Activated effector memory CD4-positive, alpha-beta T cell treated with anti-CD3 and anti-CD28 coated beads, Interleukin-2, amount 50 U/mL, for 16 hours (primary cell): ENCODE data around the gene USP46.
A peak's percentile ranks its signal among the peaks of the same experiment; 100 is the strongest.

ENCODE experiments used
- DNase-seq: peaks from one replicate; pipeline ENCODE4 v3.0.0-alpha.2; 2020

Gene USP46, protein sequence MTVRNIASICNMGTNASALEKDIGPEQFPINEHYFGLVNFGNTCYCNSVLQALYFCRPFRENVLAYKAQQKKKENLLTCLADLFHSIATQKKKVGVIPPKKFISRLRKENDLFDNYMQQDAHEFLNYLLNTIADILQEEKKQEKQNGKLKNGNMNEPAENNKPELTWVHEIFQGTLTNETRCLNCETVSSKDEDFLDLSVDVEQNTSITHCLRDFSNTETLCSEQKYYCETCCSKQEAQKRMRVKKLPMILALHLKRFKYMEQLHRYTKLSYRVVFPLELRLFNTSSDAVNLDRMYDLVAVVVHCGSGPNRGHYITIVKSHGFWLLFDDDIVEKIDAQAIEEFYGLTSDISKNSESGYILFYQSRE

DNA sequence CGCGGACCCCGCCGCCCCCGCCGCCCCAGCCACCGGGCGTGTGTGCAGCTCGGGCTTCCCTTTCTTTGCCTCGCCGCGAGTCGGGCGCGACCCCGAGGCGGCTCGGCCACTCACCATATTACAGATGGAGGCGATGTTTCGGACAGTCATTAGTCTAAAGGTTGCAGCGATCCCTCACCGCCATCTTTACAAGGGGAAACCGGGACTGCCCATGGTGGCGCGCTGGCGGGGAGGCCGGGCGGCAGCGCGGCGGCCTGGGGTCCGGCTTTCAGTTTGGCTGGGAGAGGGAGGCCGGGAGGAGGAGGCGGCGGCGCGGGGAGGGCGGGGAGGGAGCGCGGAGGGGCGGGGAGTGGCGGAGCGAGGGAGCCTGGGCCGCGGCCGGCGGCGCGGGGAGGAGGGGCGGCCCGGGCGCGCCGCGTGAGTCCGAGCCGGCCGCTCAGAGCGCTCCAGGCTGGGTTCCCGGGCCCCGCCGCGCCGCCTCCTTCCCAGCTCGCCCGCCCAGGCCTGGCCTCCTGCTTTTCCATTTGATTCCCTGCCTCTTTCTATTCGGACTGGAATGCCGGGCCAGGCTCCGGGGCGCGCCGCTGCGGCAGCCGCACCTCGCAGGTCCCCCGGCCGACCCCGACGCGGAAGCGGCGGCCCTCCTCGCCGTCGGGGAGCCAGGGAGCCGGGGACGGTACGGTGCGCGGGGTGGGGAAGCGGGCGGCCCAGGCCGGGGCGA is at the start of gene USP46:
Gene USP46 (minus strand): TSS at position 301 of the 721 bp plus-strand sequence. CDS start 151 bp downstream, at position 150.
- peak; percentile 84 for DNase-seq

DNA sequence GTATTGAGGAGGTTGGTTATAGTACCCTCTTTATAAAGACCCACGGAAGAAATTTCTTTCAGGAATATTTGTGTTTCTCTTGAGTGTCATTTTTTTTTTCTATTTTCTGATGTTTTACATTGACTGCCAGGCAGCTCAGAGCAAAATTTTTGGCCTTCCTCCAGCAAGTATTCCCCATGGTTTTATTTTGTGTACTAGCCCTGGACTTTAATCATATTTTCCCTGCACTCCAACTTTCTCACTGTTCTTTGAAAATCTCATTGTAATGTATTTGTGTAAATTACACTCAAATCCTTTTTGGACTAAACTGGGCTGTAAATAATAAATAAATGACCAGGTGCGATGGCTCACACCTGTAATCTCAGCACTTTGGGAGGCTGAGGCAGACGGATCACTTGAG is 45.6 kb upstream of the USP46 start:
- no peak for DNase-seq

DNA sequence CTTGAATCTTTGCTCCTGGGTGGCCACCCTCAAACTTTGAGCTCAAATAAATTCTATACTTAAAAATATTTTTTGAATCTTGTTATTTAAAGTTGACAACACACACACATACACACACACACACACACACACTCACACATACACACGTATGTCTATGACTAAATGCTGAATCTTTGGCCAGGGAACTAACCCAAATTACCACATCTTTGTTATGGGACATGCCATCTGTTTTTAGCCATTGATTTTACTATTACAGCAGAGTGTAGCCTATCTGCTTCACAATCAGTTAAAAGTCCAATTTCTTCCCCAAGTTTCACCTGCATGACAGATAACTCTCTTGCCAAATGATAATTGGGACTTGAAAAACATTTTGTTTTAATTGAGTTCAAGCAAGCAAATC is 45.0 kb upstream of the USP46 start:
- DNase-seq = no peak

DNA sequence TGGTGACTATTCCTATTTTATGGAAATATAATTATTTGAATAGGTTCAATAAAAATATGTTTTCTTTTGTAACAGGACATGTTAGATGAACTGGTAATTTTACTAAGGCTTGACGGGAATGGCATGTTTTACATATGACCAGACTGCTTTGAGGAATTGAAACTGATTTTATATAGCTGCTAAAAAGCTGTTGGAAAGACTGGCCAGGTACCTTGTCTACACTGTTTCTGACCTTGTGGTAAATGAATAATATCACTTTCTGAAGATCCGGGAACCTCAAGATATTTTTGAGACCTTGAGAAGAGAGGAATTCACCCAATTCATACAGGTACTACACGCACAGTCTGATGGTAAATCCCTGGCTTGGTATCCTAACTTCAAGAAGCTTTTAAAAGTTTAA is 42.1 kb upstream of the USP46 start:
- no peak for DNase-seq

DNA sequence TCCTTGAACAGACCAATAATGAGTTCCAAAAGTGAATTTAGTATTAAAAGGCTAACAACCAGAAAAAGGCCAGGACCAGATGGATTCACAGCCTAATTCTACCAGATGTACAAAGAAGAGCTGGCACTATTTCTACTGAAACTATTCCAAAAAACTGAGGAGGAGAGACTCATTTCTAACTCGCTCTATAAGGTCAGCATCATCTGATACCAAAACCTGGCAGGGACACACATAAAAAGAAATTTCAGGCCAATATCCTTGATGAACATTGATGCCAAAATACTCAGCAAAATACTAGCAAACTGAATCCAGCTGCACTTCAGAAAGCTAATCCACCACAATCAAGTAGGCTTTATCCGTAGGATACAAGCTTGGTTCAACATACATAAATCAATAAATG is 35.8 kb upstream of the USP46 start:
- no peak for DNase-seq

DNA sequence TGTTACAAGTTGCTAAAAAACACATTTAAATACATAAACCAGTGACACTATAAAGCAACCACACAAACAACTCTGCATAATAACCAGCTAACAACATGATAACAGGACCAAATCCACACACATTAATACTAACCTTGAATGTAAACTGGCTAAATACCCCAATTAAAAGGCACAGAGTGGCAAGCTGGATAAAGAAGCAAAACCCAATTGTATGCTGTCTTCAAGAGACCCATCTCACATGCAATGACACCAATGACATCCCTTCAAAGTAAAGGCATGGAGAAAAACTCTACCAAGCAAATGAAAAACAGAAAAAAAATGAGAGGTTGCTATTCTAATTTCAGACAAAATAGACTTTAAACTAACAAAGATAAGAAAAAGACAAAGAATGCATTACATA is 34.4 kb upstream of the USP46 start:
- no peak for DNase-seq

DNA sequence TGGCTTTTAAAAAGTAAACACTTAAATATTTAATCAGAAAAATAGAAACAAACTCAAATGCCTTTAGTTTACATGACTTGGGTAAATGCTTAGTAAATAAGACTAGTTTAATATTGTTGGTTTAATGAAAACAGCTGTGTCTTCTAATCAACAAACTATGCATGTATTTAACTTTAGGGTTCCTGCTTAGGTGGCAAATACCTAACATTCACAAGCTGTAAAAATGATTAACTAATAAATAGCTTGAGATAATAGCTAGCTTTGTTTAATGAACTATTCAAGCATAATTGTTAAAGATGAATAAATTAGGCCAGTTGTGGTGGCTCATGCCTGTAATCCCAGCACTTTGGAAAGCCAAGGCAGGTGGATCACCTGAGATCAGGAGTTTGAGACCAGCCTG is 30.0 kb upstream of the USP46 start:
- DNase-seq = no peak

DNA sequence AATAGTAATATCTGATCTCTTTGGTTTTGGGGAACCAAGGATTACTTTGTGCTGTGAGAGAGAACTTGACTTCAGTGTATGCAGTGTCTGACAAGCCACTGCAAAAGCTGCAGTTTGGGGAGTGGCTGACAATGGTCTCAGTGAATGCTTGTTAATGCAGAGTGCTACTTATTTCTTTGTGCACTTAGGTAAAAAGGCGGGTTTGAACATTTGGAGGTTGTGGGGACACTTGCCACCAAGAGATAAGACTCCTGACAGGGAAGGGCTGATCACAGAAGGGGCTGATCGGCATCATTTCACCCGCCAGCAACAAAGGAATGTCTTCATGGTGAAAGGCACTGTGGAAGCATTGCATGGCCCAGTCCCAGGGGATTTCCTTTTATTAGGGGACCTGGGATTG is 28.6 kb upstream of the USP46 start:
- no peak for DNase-seq

DNA sequence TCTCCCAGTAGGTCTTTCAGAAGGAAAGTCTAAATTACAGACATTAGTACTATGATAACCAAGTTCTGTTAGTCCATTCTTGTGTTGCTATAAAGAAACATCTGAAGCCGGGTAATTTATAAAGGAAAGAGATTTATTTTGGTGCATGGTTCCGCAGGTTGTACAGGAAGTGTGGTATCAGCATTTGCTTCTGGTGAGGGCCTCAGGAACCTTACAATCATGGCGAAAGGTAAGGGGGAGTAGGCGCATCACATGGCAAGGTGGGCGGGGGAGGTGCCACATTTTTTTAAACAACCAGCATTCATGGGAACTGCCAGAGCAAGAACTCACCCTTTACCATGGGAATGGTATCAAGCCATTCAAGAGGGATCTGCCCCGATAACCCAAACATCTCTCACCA is 26.2 kb upstream of the USP46 start:
- no peak for DNase-seq

DNA sequence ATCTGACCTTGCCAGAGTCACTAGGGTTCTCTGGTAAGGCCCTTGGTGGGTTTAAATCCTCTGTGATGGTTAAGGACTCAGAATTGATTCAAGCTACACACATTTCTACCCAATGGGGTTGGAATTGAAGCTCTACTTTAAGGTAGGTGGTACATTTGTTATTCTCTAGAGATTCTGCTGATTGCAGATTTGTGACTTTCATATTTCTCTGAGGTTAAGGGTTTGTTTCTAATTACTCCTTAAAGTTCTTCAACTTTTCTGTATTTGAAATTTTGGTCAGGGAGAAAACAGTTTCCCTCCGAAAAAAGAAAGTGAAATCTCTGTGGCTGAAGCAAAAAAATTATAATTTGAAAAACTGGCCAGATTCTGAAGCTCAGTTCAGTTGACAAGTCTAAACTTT is 25.8 kb upstream of the USP46 start:
- no peak for DNase-seq

DNA sequence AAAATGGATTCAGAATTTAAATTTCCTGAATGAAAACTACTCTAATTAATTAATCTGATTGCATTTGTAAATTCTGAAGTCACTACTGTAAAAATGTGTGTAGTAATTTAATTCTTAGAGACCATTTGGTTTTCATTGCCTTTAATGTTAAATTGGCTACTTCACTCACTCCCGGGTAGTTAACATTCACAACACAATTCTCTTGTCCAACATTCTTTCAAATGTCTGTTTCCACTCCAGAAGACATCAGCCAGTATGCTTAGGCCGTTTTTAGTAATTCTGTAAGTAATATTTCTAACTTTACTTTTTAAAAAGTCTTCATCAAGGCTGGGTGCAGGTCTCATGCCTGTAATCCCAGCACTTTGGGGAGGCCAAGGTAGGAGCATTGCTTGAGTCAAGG is 21.3 kb upstream of the USP46 start:
- DNase-seq = no peak

DNA sequence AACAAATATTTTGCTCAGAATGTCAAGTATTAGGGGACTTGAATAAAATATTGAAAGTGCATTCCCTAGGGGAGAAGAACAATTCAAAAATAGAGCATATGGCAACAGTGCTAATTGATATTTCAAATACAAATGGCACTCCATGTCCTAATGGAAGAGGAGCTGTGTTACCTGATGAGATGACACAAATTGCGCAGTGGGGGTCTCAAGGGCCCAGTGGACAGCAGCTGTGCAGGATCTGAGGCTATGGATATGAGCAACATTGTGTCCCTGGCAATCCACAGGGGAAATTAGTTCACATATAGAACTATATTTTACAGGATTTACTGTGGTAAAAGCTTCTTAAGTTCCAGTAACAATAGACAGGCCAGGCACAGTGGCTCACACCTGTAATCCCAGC is 17.4 kb upstream of the USP46 start:
- DNase-seq = no peak

DNA sequence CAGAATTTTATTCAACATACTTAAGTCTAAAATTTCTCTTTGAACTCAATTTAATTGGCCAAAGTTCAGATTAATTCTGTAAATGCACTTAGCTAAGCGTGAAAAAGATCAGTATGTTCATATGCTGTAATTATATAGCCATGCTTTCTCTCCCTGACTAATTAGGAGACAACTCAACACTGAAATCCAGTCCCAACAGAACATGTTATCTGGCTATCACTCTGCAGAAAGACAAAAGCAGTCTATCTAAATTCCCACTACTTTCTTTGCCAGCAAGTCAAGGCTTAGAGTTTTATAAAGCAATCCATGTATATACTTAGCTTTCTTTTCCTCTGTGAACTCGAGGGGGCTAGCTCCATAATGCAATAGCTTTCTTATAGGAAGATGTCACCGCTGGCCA is 16.0 kb upstream of the USP46 start:
- no peak for DNase-seq

DNA sequence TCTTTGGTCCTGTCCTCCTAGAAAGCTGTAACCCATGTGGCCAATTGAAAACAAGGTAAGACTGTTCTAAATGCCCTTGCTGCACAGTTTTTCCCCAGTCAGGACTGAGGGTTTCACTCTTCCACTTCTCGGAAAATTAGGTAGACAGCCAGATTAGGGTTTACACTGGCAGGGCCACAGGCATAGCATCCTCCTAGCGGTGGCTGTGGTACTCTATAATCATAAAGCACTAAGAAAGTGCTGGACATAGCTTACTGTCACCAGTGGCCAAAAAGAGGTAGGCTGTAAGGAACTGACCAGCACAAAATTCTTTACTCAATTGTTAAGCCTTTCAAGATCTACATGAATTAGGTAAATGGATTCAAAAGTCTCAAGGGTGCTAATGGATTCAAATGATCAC is 11.6 kb upstream of the USP46 start:
- DNase-seq = no peak

DNA sequence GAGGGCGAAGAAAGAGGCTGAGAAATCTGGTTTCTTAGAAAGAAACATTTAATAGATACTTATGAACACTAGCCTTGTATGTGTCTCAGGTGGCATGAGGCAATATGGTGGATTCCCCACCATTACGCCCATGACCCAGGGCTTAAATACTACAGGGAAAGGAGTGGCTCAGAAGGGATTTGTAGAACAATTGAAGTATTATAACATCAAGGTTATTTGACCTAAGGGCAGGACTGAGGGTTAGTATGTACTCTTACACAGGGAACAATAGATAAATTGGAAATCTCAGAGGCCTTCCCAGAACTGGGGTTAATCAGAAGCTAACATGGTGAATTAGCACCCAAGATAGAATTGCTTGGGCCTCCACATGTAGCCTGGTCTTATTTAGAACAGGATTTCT is 11.0 kb upstream of the USP46 start:
- no peak for DNase-seq

DNA sequence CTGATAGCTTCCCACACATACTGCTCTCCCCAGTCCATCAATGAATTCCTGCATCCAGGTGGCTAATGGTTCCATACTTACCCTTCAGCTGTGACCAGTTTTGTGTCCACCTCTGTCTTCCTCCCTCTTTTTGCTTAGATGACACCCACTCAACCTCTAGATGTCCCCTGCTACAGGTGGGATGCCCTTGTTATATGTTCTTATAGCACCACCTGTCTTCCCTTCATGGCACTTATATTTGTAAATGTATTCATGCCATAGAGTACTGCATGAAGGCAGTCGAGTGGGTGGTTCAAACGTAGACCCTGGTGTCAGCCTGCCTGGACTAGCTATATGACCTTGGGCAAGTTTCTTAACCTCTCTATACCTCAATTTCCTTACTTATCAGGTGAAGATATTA is 6.5 kb upstream of the USP46 start:
- DNase-seq = no peak

DNA sequence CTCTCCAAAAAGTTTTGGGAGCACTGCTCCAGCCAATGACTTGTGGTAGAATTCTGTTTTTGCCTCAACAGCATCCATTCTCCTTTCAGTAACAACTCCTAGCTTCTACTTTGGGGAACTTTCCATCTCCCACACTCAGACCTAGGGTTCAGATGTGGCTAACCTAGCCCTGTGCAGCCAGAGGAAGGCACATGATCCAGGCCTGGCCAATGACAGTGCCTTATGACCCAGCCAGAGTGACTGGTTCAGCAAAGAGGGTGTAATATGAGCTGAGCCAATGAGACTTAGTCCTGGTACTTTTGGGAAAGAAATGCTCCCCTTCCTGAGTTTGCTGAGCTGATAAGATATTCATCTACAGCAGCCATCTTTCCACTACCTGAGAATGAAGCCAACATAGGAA is 5.4 kb upstream of the USP46 start:
- no peak for DNase-seq

DNA sequence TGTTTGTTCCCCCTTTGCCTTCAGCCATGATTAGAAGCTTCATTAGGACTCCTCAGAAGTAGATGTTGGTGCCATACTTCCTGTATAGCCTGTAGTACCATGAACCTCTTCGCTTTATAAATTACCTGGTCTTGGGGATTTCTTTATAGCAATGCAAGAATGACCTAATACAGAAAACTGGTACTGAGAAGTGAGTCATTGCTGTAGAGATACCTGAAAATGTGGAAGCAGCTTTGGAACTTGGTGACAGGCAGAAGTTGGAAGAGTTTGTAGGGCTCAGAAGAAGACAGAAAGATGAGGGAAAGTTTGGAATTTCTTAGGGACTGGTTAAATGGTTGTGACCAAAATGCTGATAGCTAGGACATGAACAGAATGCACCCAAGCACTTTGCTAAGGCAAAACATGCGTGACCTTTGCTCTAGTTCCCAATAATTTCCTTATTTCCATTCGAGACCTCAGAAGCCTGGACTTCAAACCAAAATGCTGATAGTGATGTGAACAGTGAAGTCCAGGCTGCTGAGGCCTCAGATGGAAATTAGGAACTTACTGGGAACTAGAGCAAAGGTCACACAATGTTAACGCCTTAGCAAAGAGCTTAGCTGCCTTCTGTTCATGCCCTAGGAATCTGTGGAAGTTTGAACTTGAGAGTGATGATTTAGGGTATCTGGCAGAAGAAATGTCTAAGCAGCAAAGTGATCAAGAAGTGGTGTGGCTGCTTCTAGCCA is 3.0 kb upstream of the USP46 start:
- DNase-seq = no peak

DNA sequence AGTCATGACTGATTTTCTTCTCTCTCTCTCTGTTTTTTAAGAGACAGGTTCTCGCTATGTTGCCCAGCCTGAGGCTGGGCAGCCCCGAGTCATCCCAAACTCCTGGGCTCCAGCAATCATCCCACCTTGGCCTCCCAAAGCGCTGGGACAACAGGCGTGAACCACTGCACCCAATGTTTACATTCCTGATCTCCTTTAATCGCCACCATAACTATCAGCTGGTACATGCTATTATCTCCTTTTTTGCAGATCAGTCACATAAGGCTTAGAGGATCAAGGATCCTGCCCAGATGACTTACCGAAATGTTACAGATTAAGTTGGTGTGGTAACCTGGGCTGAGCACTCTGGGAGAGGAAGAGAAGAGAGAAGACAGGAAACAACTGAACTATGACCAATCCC is 1.5 kb upstream of the USP46 start:
- no peak for DNase-seq

DNA sequence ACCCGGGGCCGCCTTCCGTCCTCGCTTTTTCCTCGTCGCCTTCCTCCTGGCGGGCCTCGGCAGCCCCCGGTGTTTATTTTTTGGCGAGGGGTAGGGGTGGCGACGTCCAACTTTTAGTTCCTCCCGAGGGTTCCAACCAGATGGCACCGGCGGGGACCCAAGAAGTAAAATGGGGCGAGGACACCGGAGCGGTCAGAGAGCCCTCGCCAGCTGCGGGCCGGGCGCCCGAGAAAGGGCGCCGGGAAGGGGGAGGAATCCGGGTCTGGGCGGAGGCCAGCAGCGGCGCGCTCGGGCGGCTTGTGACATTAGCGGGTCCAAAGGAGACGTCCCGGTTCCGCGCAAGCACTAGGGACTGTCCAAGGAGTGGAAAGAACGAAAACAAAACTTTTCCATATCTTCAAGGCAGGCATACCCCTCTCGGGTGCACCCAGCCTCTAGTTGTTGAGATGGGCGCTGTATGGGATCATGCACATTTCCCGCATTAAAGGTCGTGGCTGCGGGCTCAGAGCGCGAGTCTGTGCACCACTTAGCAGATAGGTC is 691 bp upstream of the USP46 start:
- DNase-seq = peak; percentile 67

DNA sequence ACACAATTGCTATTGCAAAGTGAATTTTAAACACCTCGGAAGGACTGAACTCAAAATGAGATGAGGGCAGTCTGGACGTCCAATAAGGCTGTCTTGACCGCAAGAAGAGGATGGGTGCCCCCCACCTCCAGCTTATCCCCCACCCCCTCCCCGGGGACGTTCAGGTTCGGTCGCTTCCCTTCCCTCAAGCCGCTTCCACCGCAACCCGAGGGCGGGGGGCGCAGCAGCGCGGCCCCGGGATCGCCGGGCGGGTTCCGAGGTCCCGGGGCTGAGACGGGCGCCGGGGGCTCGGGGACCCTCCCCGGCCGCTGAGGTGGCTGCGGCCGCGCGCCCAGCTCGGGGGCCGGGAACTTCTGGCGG is 480 bp downstream of the USP46 start:
- no peak for DNase-seq

DNA sequence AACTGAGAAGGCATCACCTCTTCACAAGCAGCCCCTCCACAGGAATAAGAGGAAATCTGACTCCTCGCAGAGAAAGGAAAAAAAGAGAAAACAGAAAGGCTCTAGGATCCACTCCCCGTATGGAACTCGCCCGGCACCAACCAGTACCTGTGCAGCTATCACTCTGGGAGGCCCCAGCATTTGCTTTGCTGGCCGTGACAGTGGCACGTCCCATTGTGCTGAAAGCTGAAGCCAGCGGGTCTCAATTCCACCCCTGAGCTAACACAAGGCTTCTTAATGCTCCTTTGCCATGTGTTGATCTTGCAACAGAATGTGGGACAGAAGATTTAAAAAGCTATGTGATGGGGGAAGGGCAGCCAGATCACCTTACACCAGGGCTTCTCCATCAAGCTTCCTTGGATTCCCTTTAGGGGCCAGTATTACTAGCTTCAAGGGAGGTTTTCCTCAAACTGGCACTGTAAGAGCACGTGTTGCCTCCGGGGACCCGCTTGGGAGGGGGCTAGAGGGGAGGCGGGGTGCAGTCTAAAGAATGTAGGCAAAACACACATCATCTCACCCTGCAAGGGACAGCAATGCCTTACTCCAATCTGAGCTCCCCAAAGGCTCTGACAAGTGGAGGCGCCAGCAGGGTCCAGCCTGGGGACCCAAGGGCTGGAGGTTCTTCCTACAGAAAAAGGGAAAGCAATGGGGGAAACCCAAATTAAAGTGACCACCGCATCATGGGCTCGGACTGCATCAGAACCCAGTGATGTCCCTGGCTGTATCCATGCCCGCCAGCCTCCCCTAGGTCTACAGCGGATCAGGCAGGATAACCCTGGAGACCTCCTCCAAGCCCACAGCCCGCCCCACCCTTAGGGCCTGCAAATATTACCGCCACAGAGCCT is 1.2 kb downstream of the USP46 start:
- peak; percentile 64 for DNase-seq

DNA sequence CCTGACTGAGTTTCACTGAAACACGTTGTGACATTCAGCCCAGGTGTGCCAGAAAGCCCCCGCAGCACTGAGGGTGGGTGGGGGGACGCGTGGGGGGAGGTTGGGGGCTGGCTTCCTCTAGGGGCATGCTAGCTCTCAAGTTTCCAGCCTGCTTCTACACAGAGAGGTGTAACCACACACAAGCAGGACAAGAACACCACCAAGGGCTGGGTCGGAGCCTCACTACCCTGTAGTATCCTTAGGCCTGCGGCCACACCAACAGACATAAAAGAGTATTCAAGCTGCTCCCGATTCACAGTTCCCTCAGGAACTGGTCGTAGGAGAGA is 1.8 kb downstream of the USP46 start:
- no peak for DNase-seq
